Measurements from ENCODE around the gene TWNK. TPM values are rescaled to one million over a fixed set of nuclear protein-coding genes. Genes with fewer than 3 reads are reported as not detected.
A peak's percentile ranks its signal among the peaks of the same experiment; 100 is the strongest.

Gene TWNK
- total RNA-seq, 2 experiments from 2014 or later = 2.7 to 2.8 TPM

DNA sequence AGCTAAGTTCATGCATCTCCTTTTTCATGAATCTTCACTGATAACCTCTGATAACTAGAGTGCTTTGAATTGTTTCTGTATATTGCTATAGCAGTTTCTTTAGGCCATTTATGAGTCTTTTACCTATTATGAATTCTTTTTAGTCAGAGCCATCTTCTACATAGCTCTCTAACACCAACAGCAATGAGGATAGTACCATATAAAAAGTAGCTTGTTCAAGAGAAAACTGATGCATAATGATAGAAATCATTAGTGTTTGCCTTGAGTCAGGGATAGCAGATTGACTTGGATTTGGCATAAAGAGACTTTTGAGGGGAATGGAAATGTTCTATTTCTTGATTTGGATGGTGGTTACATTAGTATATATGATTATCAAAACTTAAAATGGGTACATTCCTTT, 43.8 kb upstream of the TWNK start:
- H3K4me3 Mint-ChIP-seq = no peak overlapping the region
- intact Hi-C loops (cut with DNase I, micrococcal nuclease) = no loop called here
- Histone ChIP-seq H3K4me1 (ENCODE audit: insufficient read depth, low read length) (peaks cover 4% of the 10 kb centered on the region), H3K9me3 (ENCODE audit: control insufficient read depth in 1 of 2, insufficient read depth in 1 of 2, low read length in 2 of 2) (no peaks in the 10 kb centered on the region), H3K4me3 (ENCODE audit: low read length) (no peak overlapping the region), H3K27ac (ENCODE audit: low read depth in 1 of 2, low read length in 2 of 2) (no peak overlapping the region), H3K36me3 (ENCODE audit: insufficient read depth, low read length) (peaks cover 78% of the 10 kb centered on the region), H3K27me3 (ENCODE audit: control insufficient read depth in 1 of 2, insufficient read depth in 2 of 2, low read length in 2 of 2) (no peaks in the 10 kb centered on the region)
- TF ChIP-seq, protein P1, sequence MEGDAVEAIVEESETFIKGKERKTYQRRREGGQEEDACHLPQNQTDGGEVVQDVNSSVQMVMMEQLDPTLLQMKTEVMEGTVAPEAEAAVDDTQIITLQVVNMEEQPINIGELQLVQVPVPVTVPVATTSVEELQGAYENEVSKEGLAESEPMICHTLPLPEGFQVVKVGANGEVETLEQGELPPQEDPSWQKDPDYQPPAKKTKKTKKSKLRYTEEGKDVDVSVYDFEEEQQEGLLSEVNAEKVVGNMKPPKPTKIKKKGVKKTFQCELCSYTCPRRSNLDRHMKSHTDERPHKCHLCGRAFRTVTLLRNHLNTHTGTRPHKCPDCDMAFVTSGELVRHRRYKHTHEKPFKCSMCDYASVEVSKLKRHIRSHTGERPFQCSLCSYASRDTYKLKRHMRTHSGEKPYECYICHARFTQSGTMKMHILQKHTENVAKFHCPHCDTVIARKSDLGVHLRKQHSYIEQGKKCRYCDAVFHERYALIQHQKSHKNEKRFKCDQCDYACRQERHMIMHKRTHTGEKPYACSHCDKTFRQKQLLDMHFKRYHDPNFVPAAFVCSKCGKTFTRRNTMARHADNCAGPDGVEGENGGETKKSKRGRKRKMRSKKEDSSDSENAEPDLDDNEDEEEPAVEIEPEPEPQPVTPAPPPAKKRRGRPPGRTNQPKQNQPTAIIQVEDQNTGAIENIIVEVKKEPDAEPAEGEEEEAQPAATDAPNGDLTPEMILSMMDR (IDR thresholded peaks at IDR 0.05) = no peak
- ATAC-seq (ENCODE audit: poor library complexity) (no peak), DNase-seq (no peak)
- no peaks in the 10 kb centered on the region for H3K9me3 Mint-ChIP-seq
- POLR2A ChIA-PET = interaction anchor here (0.6 to 1.2 kb wide), 3 partner anchors 14 to 44 kb away, joined by 3 to 4 read pairs (median 3); partner anchors contain the start of genes MRPL43, SLF2 and TWNK
- peak overlapping the region; percentile 54 for H3K27ac Mint-ChIP-seq
- CTCF ChIA-PET = interaction anchor here (1.3 kb wide), 1 partner anchor 71 kb away, joined by 4 read pairs; no protein-coding TSS in a partner anchor
- H3K4me1 Mint-ChIP-seq (ENCODE audit: low read depth) = peaks cover 15% of the 10 kb centered on the region
- peaks cover 84% of the 10 kb centered on the region for H3K36me3 Mint-ChIP-seq (ENCODE audit: low read depth)
- H3K27me3 Mint-ChIP-seq = no peaks in the 10 kb centered on the region

DNA sequence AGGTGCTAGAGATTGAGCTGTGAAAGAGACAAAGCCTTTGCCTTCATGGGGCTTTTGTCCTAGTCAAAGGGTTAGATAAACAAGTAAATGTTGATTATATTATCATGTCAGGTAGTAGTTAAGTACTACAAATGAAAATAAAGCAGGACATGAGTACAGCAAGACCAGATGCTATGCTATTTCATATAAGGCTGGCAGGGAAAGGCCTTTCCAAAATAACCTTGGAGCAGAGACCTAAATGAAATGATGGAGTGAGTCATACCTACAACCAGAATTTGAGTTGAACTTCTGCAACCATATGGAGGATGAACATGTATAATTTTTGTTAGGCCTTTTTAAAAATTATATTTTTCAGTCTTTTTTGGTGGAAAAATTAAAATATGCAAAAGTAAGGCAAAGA, 41.6 kb upstream of the TWNK start:
- no peak for ATAC-seq (ENCODE audit: poor library complexity)

DNA sequence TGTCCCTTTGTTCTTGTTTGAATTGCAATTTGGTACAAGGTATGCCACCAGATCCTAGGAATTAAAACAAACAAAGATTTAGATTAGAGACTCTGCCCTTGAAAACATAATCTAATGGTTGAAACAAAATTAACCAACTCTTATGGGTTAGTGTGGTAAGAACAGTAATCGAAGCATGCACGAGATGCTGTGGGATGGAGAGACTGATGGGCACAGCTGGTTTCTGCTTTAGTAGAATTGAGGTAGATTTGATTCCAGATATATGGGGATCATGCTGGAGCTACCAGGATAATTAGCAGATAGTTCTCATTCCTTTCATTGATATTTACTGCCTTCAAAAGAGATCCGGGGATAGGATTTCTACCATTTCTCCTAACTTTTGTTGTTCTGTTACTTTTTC, 38.4 kb upstream of the TWNK start:
- peaks cover 3% of the 10 kb centered on the region for H3K4me1 Mint-ChIP-seq (ENCODE audit: low read depth)
- POLR2A ChIA-PET = no interaction called here

More for the DNA sequence above, 41.6 kb upstream of the TWNK start:
- Histone ChIP-seq H3K9me3 (ENCODE audit: control insufficient read depth in 1 of 2, insufficient read depth in 1 of 2, low read length in 2 of 2) (no peaks in the 10 kb centered on the region), H3K4me1 (ENCODE audit: insufficient read depth, low read length) (peaks cover 4% of the 10 kb centered on the region), H3K27me3 (ENCODE audit: control insufficient read depth in 1 of 2, insufficient read depth in 2 of 2, low read length in 2 of 2) (no peaks in the 10 kb centered on the region), H3K36me3 (ENCODE audit: insufficient read depth, low read length) (peaks cover 79% of the 10 kb centered on the region), H3K27ac (ENCODE audit: low read depth in 1 of 2, low read length in 2 of 2) (no peak overlapping the region), H3K4me3 (ENCODE audit: low read length) (no peak overlapping the region)
- no peak overlapping the region for H3K4me3 Mint-ChIP-seq
- intact Hi-C loops (cut with DNase I, micrococcal nuclease) = no loop called here
- H3K27ac Mint-ChIP-seq = no peak overlapping the region
- ChIA-PET CTCF (no interaction called here), POLR2A (no interaction called here)
- peaks cover 86% of the 10 kb centered on the region for H3K36me3 Mint-ChIP-seq (ENCODE audit: low read depth)
- no peaks in the 10 kb centered on the region for H3K9me3 Mint-ChIP-seq
- H3K4me1 Mint-ChIP-seq (ENCODE audit: low read depth) = peaks cover 15% of the 10 kb centered on the region
- TF ChIP-seq, protein P1 (IDR thresholded peaks at IDR 0.05) = no peak
- DNase-seq = no peak
- no peaks in the 10 kb centered on the region for H3K27me3 Mint-ChIP-seq

More for the DNA sequence above, 38.4 kb upstream of the TWNK start:
- H3K27me3 ChIP-seq (ENCODE audit: control insufficient read depth in 1 of 2, insufficient read depth in 2 of 2, low read length in 2 of 2) = no peaks in the 10 kb centered on the region
- no peaks in the 10 kb centered on the region for H3K9me3 ChIP-seq (ENCODE audit: control insufficient read depth in 1 of 2, insufficient read depth in 1 of 2, low read length in 2 of 2)
- peaks cover 65% of the 10 kb centered on the region for H3K36me3 ChIP-seq (ENCODE audit: insufficient read depth, low read length)
- H3K4me3 Mint-ChIP-seq = no peak overlapping the region
- DNase-seq = no peak
- intact Hi-C loops (cut with DNase I, micrococcal nuclease) = no loop called here
- TF ChIP-seq, protein P1 (IDR thresholded peaks at IDR 0.05) = no peak
- CTCF ChIA-PET = no interaction called here
- H3K9me3 Mint-ChIP-seq = no peaks in the 10 kb centered on the region
- H3K4me3 ChIP-seq (ENCODE audit: low read length) = no peak overlapping the region
- no peaks in the 10 kb centered on the region for H3K4me1 ChIP-seq (ENCODE audit: insufficient read depth, low read length)
- no peak overlapping the region for H3K27ac ChIP-seq (ENCODE audit: low read depth in 1 of 2, low read length in 2 of 2)
- H3K27ac Mint-ChIP-seq = no peak overlapping the region
- no peak for ATAC-seq (ENCODE audit: poor library complexity)
- H3K36me3 Mint-ChIP-seq (ENCODE audit: low read depth) = peaks cover 76% of the 10 kb centered on the region
- H3K27me3 Mint-ChIP-seq = no peaks in the 10 kb centered on the region
